ENCODE measurements around the gene SYTL5.

GRCh38 chrX:38109042-38109898 is 102.9 kb downstream of the SYTL5 start:
- TF ChIP-seq, protein P1, sequence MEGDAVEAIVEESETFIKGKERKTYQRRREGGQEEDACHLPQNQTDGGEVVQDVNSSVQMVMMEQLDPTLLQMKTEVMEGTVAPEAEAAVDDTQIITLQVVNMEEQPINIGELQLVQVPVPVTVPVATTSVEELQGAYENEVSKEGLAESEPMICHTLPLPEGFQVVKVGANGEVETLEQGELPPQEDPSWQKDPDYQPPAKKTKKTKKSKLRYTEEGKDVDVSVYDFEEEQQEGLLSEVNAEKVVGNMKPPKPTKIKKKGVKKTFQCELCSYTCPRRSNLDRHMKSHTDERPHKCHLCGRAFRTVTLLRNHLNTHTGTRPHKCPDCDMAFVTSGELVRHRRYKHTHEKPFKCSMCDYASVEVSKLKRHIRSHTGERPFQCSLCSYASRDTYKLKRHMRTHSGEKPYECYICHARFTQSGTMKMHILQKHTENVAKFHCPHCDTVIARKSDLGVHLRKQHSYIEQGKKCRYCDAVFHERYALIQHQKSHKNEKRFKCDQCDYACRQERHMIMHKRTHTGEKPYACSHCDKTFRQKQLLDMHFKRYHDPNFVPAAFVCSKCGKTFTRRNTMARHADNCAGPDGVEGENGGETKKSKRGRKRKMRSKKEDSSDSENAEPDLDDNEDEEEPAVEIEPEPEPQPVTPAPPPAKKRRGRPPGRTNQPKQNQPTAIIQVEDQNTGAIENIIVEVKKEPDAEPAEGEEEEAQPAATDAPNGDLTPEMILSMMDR (conservative IDR thresholded peaks at IDR 0.05; ENCODE audit: low read depth, low read length) = no peak
- TF ChIP-seq EZH2 (IDR thresholded peaks at IDR 0.05; ENCODE audit: low read length, unreplicated experiment) = no peak
- no peak for TF ChIP-seq EZH2phosphoT487 (IDR thresholded peaks at IDR 0.05; ENCODE audit: borderline replicate concordance, low read length)
